Activated T-cell treated with anti-CD3 and anti-CD28 coated beads, Interleukin-2, amount 50 U/mL, for 72 hours (primary cell): ENCODE measurements around the gene FCGR3A. TPM values are rescaled to one million over a fixed set of nuclear protein-coding genes. Genes with fewer than 3 reads are reported as not detected.

Source experiments
- ATAC-seq, 2 donors: fragments of 150-1000 bp; cut with Tn5 transposase; replicated peaks in 1 of 2; 2 replicates each; pipeline ENCODE4 v1.10.0; 2021; ENCODE audit warnings: moderate library complexity in 2 of 2, mild to moderate bottlenecking in 1 of 2
- DNase-seq, 2 donors: peaks; one replicate each; pipeline ENCODE4 v3.0.0; 2021 to 2022; ENCODE audit warnings: mixed read lengths in 1 of 2
- H3K27ac Mint-ChIP-seq: one replicate; pipeline ENCODE4 v1.8.0; 2022; ENCODE audit warnings: mild to moderate bottlenecking, moderate library complexity, mixed read lengths
- H3K27me3 Mint-ChIP-seq: one replicate; pipeline ENCODE4 v1.8.0; 2022; ENCODE audit warnings: low read depth, mixed read lengths
- H3K36me3 Mint-ChIP-seq, 2 donors: one replicate each; pipeline ENCODE4 v1.8.0; 2022; ENCODE audit warnings: mixed read lengths in 2 of 2, mild to moderate bottlenecking in 1 of 2; ENCODE audit not compliant: insufficient read depth in 2 of 2
- H3K4me1 Mint-ChIP-seq: one replicate; pipeline ENCODE4 v1.8.0; 2022; ENCODE audit warnings: low read depth, mixed read lengths
- H3K4me3 Mint-ChIP-seq, 2 donors: one replicate each; pipeline ENCODE4 v1.8.0; 2022; ENCODE audit warnings: mild to moderate bottlenecking in 2 of 2, mixed read lengths in 2 of 2, moderate library complexity in 2 of 2
- H3K9me3 Mint-ChIP-seq, 2 donors: one replicate each; pipeline ENCODE4 v1.8.0; 2022; ENCODE audit warnings: mixed read lengths in 2 of 2
- total RNA-seq, 2 donors: library from RNA; stranded (reverse); gene quantifications; one replicate each; pipeline ENCODE4 v1.2.3, GENCODE V29; 2022

The FCGR3A gene
- total RNA-seq, 2 donors from 2014 or later = 0.38 to 1.5 TPM

DNA sequence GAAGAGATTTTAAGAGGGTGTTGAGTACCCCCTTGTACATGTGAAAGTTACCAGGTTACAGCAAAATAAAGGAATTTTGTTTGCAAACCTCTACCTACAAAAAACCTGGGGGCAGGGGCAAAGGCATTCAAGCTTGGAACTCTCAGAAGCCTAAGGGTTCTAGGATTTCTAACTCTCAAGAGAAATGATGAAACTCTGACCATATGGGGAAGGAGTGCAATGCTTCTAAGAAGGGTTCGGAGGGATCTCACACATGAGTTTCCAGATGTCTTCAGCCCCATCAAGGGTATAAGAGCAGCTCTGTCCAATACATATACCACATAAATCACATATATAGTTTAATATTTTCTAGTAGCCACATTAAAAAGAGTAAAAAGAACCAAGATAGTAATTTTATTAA lies 51.7 kb downstream of the FCGR3A start:
- DNase-seq = no peak
- Mint-ChIP-seq H3K4me1 (peaks cover 9% of the 10 kb centered on the region), H3K36me3 (no peaks in the 10 kb centered on the region), H3K4me3 (no peak overlapping the region), H3K9me3 (no peaks in the 10 kb centered on the region), H3K27me3 (peaks cover 41% of the 10 kb centered on the region), H3K27ac (no peak overlapping the region)
- ATAC-seq = no peak

DNA sequence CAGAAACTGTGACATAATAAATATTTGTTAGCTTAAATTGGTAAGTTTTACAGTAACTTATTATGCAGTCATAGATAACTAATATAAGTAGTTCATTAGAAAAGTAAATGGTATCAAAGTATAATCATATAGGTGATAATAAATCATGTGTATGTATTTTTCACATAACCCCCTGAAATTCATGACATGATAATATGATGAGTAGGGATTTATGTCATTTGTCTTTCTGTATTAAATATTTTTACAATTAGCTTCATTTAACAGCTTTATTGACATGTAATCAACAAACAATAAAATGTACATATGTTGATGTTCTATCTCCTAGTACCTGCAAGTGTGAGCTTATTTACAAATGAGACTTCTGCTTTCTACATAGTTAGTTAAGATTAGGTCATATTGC lies 54.1 kb downstream of the FCGR3A start:
- H3K9me3 Mint-ChIP-seq = no peaks in the 10 kb centered on the region
- peaks cover 54% of the 10 kb centered on the region for H3K27me3 Mint-ChIP-seq
- no peak overlapping the region for H3K4me3 Mint-ChIP-seq
- peaks cover 28% of the 10 kb centered on the region for H3K4me1 Mint-ChIP-seq
- no peaks in the 10 kb centered on the region for H3K36me3 Mint-ChIP-seq
- DNase-seq (no peak), ATAC-seq (no peak)
- H3K27ac Mint-ChIP-seq = no peak overlapping the region

DNA sequence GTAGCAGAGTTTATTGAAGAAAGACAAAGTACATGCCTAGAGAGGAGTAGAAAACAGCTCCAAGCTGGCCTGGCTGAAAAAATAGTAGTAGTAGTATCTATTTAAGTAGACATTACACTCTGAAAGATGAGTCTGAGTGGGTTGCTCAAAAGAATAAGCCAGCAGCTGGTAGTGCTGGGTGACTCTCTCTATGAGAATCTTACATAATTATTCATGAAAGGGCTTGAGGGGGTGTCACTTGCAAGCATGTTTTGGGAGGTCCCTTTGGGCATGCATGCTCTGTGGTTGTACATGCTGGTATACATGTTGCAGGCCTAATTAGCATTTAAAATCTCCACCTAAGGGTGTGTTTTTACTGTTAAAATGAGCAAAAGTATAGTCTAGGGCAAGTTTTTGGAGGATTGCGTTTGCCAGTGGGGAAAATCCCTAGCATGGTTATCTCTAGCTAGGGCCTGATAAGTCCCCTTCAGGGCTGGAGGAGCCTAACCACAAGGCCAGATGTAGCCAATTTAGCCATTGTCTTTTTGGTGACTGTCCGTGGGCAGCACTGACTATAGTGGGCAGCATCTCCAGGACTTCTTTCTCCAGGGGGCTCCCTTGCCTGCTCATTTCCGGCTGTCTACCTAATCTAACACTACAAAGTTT lies 55.4 kb downstream of the FCGR3A start:
- Mint-ChIP-seq H3K9me3 (no peaks in the 10 kb centered on the region), H3K27me3 (peaks cover 54% of the 10 kb centered on the region), H3K27ac (no peak overlapping the region), H3K36me3 (no peaks in the 10 kb centered on the region), H3K4me3 (no peak overlapping the region), H3K4me1 (peaks cover 24% of the 10 kb centered on the region)
- DNase-seq (no peak), ATAC-seq (no peak)

- H3K9me3 Mint-ChIP-seq = no peaks in the 10 kb centered on the region
- no peak overlapping the region for H3K4me3 Mint-ChIP-seq
- H3K27me3 Mint-ChIP-seq = peaks cover 63% of the 10 kb centered on the region
- no peak for DNase-seq
- peaks cover 21% of the 10 kb centered on the region for H3K4me1 Mint-ChIP-seq
- H3K36me3 Mint-ChIP-seq = no peaks in the 10 kb centered on the region
- H3K27ac Mint-ChIP-seq = no peak overlapping the region
- ATAC-seq = no peak
Measured at GRCh38 chr1:161492827-161493226, 56.8 kb downstream of the FCGR3A start.

Other genes starting within 250 kb of the FCGR3A start
- 1 to 10 TPM; 5.5 to 8.5 TPM for gene MPZ, start 239.8 kb downstream of the FCGR3A start, total RNA-seq
- 100 to 1,000 TPM; 140 to 141 TPM for gene SDHC, start 235.4 kb downstream of the FCGR3A start, total RNA-seq
- gene CFAP126, start 181.9 kb downstream of the FCGR3A start, total RNA-seq = under 1 TPM in 1 of 2 donors, not detected in 1; 0.76 TPM
- gene FCGR2A, start 44.4 kb downstream of the FCGR3A start, total RNA-seq = under 1 TPM; 0.43 to 0.88 TPM
- gene HSPA6, start 25.3 kb downstream of the FCGR3A start, total RNA-seq = under 1 TPM; 0.24 to 0.53 TPM
- under 1 TPM in 1 of 2 donors, not detected in 1; 0.30 TPM for gene FCGR3B, start 81.4 kb upstream of the FCGR3A start, total RNA-seq
- not detected for gene FCGR2B, start 113.3 kb upstream of the FCGR3A start, total RNA-seq
- gene FCRLA, start 157.4 kb upstream of the FCGR3A start, total RNA-seq = under 1 TPM in 1 of 2 donors, not detected in 1; 0.30 TPM
- gene FCRLB, start 171.7 kb upstream of the FCGR3A start, total RNA-seq = 1 to 10 TPM in 1 of 2 donors, under 1 TPM in 1; 0.43 to 1.2 TPM
- 10 to 100 TPM; 33.0 to 41.1 TPM for gene DUSP12, start 200.0 kb upstream of the FCGR3A start, total RNA-seq
- gene ATF6, start 216.5 kb upstream of the FCGR3A start, total RNA-seq = 10 to 100 TPM; 23.7 to 28.4 TPM